H1 (cell line): ENCODE data around the gene CCIN. TPM values are rescaled to one million over a fixed set of nuclear protein-coding genes. Genes with fewer than 3 reads are reported as not detected.
"Not testable (repeated sequence)": the region's sequence is repeated elsewhere in the genome, so short reads cannot be mapped to it uniquely, and the experiment has no call there.

Experiments used
- CTCF ChIA-PET: fragments of 300-600 bp; sonication (Branson Sonifier 250); formaldehyde crosslinking; loops from one replicate; lab custom pipeline; 2021; ENCODE audit not compliant: partially characterized antibody; lab: Charles Lee
- POLR2A ChIA-PET: fragments of 300-600 bp; sonication (Branson Sonifier 250); formaldehyde crosslinking; loops from one replicate; lab custom pipeline; 2021; ENCODE audit warnings: inconsistent platforms; ENCODE audit not compliant: partially characterized antibody; lab: Charles Lee
- DNase-seq, 2 experiments: peaks; one replicate each; pipeline versions ENCODE4 v3.0.0 to v3.0.0-alpha.2; 2010 to 2022; ENCODE audit warnings: low spot score in 2 of 2, low read depth in 1 of 2, mixed read lengths in 1 of 2
- FAIRE-seq: peaks from 2 replicates; lab custom pipeline; 2011; peaks lifted over from hg19 to GRCh38; lab: Jason Lieb, UNC
- H2AFZ ChIP-seq: 2 replicates; pipeline ENCODE4 v1.8.1; 2012; ENCODE audit warnings: low read length, inconsistent platforms
- H2AK5ac ChIP-seq: 2 replicates; pipeline ENCODE4 v1.6.1; 2013; ENCODE audit warnings: low read depth, low read length
- H2BK120ac ChIP-seq: replicated peaks from 2 replicates; pipeline ENCODE3; 2013; ENCODE audit warnings: low read depth, low read length, inconsistent platforms
- H2BK12ac ChIP-seq: 2 replicates; pipeline ENCODE4 v1.6.1; 2013; ENCODE audit warnings: low read depth, low read length
- H2BK15ac ChIP-seq: 2 replicates; pipeline ENCODE4 v1.6.1; 2013; ENCODE audit warnings: low read length
- H2BK20ac ChIP-seq: 2 replicates; pipeline ENCODE4 v1.6.1; 2013; ENCODE audit warnings: low read length
- H2BK5ac ChIP-seq: 2 replicates; pipeline ENCODE4 v1.6.1; 2013; ENCODE audit warnings: low read depth, low read length
- H3K14ac ChIP-seq: 2 replicates; pipeline ENCODE4 v1.6.1; 2013; ENCODE audit warnings: inconsistent platforms; ENCODE audit not compliant: insufficient read length
- H3K18ac ChIP-seq: 2 replicates; pipeline ENCODE4 v1.6.1; 2013; ENCODE audit warnings: low read length; ENCODE audit errors: extremely low read depth
- H3K23ac ChIP-seq: 2 replicates; pipeline ENCODE4 v1.6.1; 2013; ENCODE audit warnings: inconsistent platforms; ENCODE audit not compliant: insufficient read length
- H3K23me2 ChIP-seq: 2 replicates; pipeline ENCODE4 v1.6.1; 2013; ENCODE audit warnings: low read depth, low read length
- H3K27ac ChIP-seq: 2 replicates; pipeline ENCODE4 v1.6.1; 2011; ENCODE audit warnings: low read depth, low read length, inconsistent platforms
- H3K27me3 ChIP-seq, 4 experiments: replicated peaks in 1 of 4; 1 replicate in 1 of 4; 2 replicates in 3 of 4; pipeline versions ENCODE4 v1.6.1 to v1.8.1; 2011 to 2013; ENCODE audit warnings: low read length in 3 of 4, mild to moderate bottlenecking in 3 of 4, inconsistent platforms in 2 of 4, mixed read lengths in 2 of 4, moderate library complexity in 1 of 4; ENCODE audit not compliant: control insufficient read depth in 3 of 4, insufficient read depth in 3 of 4; ENCODE audit errors: extremely low read depth in 1 of 4
- H3K36me3 ChIP-seq, 4 experiments: 2 replicates each; pipeline versions ENCODE4 v1.6.1 to v1.8.1; 2011 to 2013; ENCODE audit warnings: mild to moderate bottlenecking in 4 of 4, low read length in 3 of 4, moderate library complexity in 2 of 4, control low read depth in 1 of 4, inconsistent platforms in 1 of 4; ENCODE audit not compliant: insufficient read depth in 4 of 4, control insufficient read depth in 2 of 4
- H3K4ac ChIP-seq: replicated peaks from 2 replicates; pipeline ENCODE3; 2013; ENCODE audit warnings: low read length, low read depth, mixed read lengths, inconsistent platforms; ENCODE audit not compliant: insufficient read length
- H3K4me1 ChIP-seq, 4 experiments: replicated peaks in 1 of 4; 1 replicate in 1 of 4; 2 replicates in 3 of 4; pipeline versions ENCODE4 v1.6.1 to v1.8.1; 2011 to 2013; ENCODE audit warnings: low read length in 3 of 4, inconsistent platforms in 2 of 4, mixed read lengths in 1 of 4; ENCODE audit not compliant: insufficient read depth in 4 of 4, control insufficient read depth in 3 of 4
- H3K4me2 ChIP-seq, 2 experiments: 2 replicates each; pipeline versions ENCODE4 v1.6.1 to v1.8.1; 2011 to 2013; ENCODE audit warnings: low read depth in 2 of 2, low read length in 2 of 2, control low read depth in 1 of 2, inconsistent platforms in 1 of 2, mild to moderate bottlenecking in 1 of 2; ENCODE audit not compliant: insufficient read depth in 1 of 2
- H3K4me3 ChIP-seq, 4 experiments: fragments of 200-600, 300-600 bp in 1 of 4; sonication (generic), shearing (Covaris generic), sonication (Bioruptor Twin) in 1 of 4; 2 replicates each; pipeline versions ENCODE4 v1.5.1 to v1.8.1; 2011 to 2016; ENCODE audit warnings: low read length in 4 of 4, low read depth in 3 of 4, control low read depth in 2 of 4, inconsistent platforms in 2 of 4, mild to moderate bottlenecking in 2 of 4, mixed read lengths in 1 of 4, moderate library complexity in 1 of 4; ENCODE audit not compliant: insufficient read depth in 2 of 4; ENCODE audit errors: extremely low read depth in 1 of 4
- H3K56ac ChIP-seq: replicated peaks from 2 replicates; pipeline ENCODE3; 2013; ENCODE audit warnings: low read depth, mild to moderate bottlenecking, mixed read lengths, low read length, inconsistent platforms; ENCODE audit not compliant: insufficient read length
- H3K79me1 ChIP-seq: 2 replicates; pipeline ENCODE4 v1.6.1; 2013; ENCODE audit warnings: low read depth, low read length, control low read depth
- H3K79me2 ChIP-seq, 2 experiments: 2 replicates each; pipeline versions ENCODE4 v1.6.1 to v1.8.1; 2012 to 2013; ENCODE audit warnings: low read length in 2 of 2, mild to moderate bottlenecking in 2 of 2, inconsistent platforms in 1 of 2; ENCODE audit not compliant: insufficient read depth in 2 of 2, control insufficient read depth in 1 of 2
- H3K9ac ChIP-seq, 4 experiments: replicated peaks in 1 of 4; 1 replicate in 1 of 4; 2 replicates in 3 of 4; pipeline versions ENCODE4 v1.6.1 to v1.8.1; 2011 to 2013; ENCODE audit warnings: low read depth in 3 of 4, low read length in 3 of 4, control low read depth in 2 of 4, mild to moderate bottlenecking in 2 of 4, moderate library complexity in 2 of 4, inconsistent platforms in 1 of 4; ENCODE audit errors: extremely low read depth in 1 of 4
- H3K9me3 ChIP-seq, 2 experiments: 2 replicates each; pipeline versions ENCODE4 v1.6.1 to v1.8.1; 2012 to 2013; ENCODE audit warnings: mild to moderate bottlenecking in 2 of 2, moderate library complexity in 2 of 2, control low read depth in 1 of 2, inconsistent platforms in 1 of 2, low read depth in 1 of 2, low read length in 1 of 2, mixed read lengths in 1 of 2; ENCODE audit not compliant: insufficient read depth in 2 of 2
- H4K20me1 ChIP-seq, 2 experiments: replicated peaks in 1 of 2; 2 replicates each; pipeline versions ENCODE3 to v1.8.1; 2011 to 2013; ENCODE audit warnings: inconsistent platforms in 2 of 2, low read length in 2 of 2, mild to moderate bottlenecking in 1 of 2; ENCODE audit not compliant: insufficient read depth in 2 of 2, control insufficient read depth in 1 of 2
- H4K5ac ChIP-seq: 2 replicates; pipeline ENCODE4 v1.6.1; 2013; ENCODE audit warnings: low read length, low read depth, mixed read lengths, inconsistent platforms; ENCODE audit not compliant: insufficient read length
- H4K8ac ChIP-seq: 2 replicates; pipeline ENCODE4 v1.8.0; 2013; ENCODE audit warnings: mild to moderate bottlenecking, moderate library complexity, low read length, inconsistent platforms; ENCODE audit not compliant: insufficient read depth; ENCODE audit errors: extremely low read depth
- H4K91ac ChIP-seq: replicated peaks from 2 replicates; pipeline ENCODE3; 2013; ENCODE audit warnings: low read length, mixed read lengths, inconsistent platforms; ENCODE audit not compliant: insufficient read length
- WGBS, 2 experiments: shearing (Covaris generic) in 1 of 2; methylation state at CpG; one replicate each; pipeline versions ENCODE4 v1.1.6 to v1.1.7; 2013 to 2015; ENCODE audit warnings: low lambda C conversion rate in 2 of 2, mixed read lengths in 2 of 2, inconsistent platforms in 1 of 2, low coverage in 1 of 2, missing lambda C conversion rate in 1 of 2; ENCODE audit not compliant: insufficient replicate concordance in 2 of 2, insufficient coverage in 1 of 2, insufficient read length in 1 of 2; ENCODE audit errors: extremely low coverage in 1 of 2, missing lambda C conversion rate in 1 of 2; 5-methylcytosine and 5-hydroxymethylcytosine counted together
- polyA plus RNA-seq, 7 experiments: library from polyadenylated mRNA; depleted of rRNA in 3 of 7; stranded (reverse) in 5 of 7; unstranded in 2 of 7; fragments of >200 nt in 5 of 7; fragments of 200-250 nt in 2 of 7; gene quantifications; 1 replicate in 5 of 7; 2 replicates in 1 of 7; 4 replicates in 1 of 7; pipeline versions ENCODE4 v1.2.1 to v1.2.3, GENCODE V29; 2011 to 2013; ENCODE audit warnings: missing spikeins in 2 of 7, mixed read lengths in 2 of 7
- total RNA-seq: library from RNA; stranded (reverse); fragmentation: NEBNext Ultra II Directional; extraction: Animal tissue kit (Norgen Biotek cat#: 25700); gene quantifications from 2 replicates; pipeline ENCODE4 v1.2.1, GENCODE V29; 2021

CCIN gene
- total and polyA plus RNA-seq, 2 of the 8 experiments (the other 6 are each of a cell fraction or from before 2014, with no cell fraction given): 0.19 to 0.21 TPM

GRCh38 chr9:36176496-36176895 is 7.3 kb downstream of the CCIN start:
- H3K79me1 ChIP-seq, H3K4me2 ChIP-seq, H3K27me3 ChIP-seq, H2AK5ac ChIP-seq, POLR2A ChIA-PET, H3K36me3 ChIP-seq, H3K23ac ChIP-seq, H3K23me2 ChIP-seq, H3K4me3 ChIP-seq, H4K20me1 ChIP-seq, FAIRE-seq, H2BK12ac ChIP-seq, H3K18ac ChIP-seq, H4K5ac ChIP-seq, H3K79me2 ChIP-seq, DNase-seq, H3K14ac ChIP-seq, H3K9me3 ChIP-seq, H3K4ac ChIP-seq, H3K9ac ChIP-seq, H3K4me1 ChIP-seq, H2BK120ac ChIP-seq, H2BK15ac ChIP-seq, H2AFZ ChIP-seq, H4K91ac ChIP-seq, H2BK5ac ChIP-seq, H2BK20ac ChIP-seq, H3K56ac ChIP-seq, H4K8ac ChIP-seq, H3K27ac ChIP-seq: not testable (repeated sequence)
- CTCF ChIA-PET: interaction anchor here (1.6 to 3.5 kb wide), 2 partner anchors 10 to 14 kb away, joined by 6 to 9 read pairs; partner anchors contain the start of gene CLTA
- WGBS, 2 experiments: 96% methylated on average over 10 of the region's 10 CpGs; no CpG with 5 or more reads in 1 of the 2 experiments
